Right cardiac atrium (tissue), 5 donors: ENCODE results near the gene GALE. TPM values are rescaled to one million over a fixed set of nuclear protein-coding genes. Genes with fewer than 3 reads are reported as not detected.
"Not testable (repeated sequence)": the region's sequence is repeated elsewhere in the genome, so short reads cannot be mapped to it uniquely, and the experiment has no call there.

Experiments
- ATAC-seq, 2 donors: fragments of 200-7000 bp; cut with Tn5 transposase; one replicate each; pipeline versions ENCODE4 v1.8.0 to v1.9.1; 2020; ENCODE audit warnings: moderate library complexity in 2 of 2, mild to moderate bottlenecking in 1 of 2
- DNase-seq, 3 donors: peaks; one replicate each; pipeline ENCODE4 v3.0.0-alpha.2; 2020
- H3K27ac ChIP-seq: one replicate; pipeline ENCODE4 v1.5.1; 2013; ENCODE audit warnings: mild to moderate bottlenecking, low read length, control low read depth, moderate library complexity
- H3K27me3 ChIP-seq: one replicate; pipeline ENCODE4 v1.6.1; 2013; ENCODE audit not compliant: control insufficient read depth, insufficient read depth
- H3K4me1 ChIP-seq: one replicate; pipeline ENCODE4 v1.6.1; 2013; ENCODE audit warnings: low read length; ENCODE audit not compliant: control insufficient read depth, insufficient read depth
- H3K4me3 ChIP-seq: one replicate; pipeline ENCODE4 v1.5.1; 2013; ENCODE audit warnings: low read length, control low read depth
- H3K9me3 ChIP-seq: one replicate; pipeline ENCODE4 v1.6.1; 2013; ENCODE audit warnings: low read length; ENCODE audit not compliant: control insufficient read depth
- WGBS: extraction: QIAGEN DNeasy Blood & Tissue Kit; methylation state at CpG from one replicate; pipeline ENCODE4 v1.1.7; 2013; 5-methylcytosine and 5-hydroxymethylcytosine counted together
- intact Hi-C, 4 donors: fragments of 100-400 bp; cut with DNase I; formaldehyde crosslinking; loops; one replicate each; pipeline versions ENCODE4 v1.11.0 to v1.14.0; 2022 to 2023
- polyA plus RNA-seq: library from polyadenylated mRNA; stranded (reverse); fragments of 200-250 nt; gene quantifications from one replicate; pipeline ENCODE4 v1.2.3, GENCODE V29; 2013
- total RNA-seq, 4 donors: library from RNA; stranded (reverse); fragmentation: NEBNext Ultra II Directional; extraction: Animal tissue kit (Norgen Biotek cat#: 25700); gene quantifications; one replicate each; pipeline ENCODE4 v1.2.1, GENCODE V29; 2021
- donor health status: healthy with polysubstance abuse.
- donor health status: DM: no; HTN: yes; CAD: no.
- donor health status: DM: no; HTN: no; CAD: no.
- donor health status: DM: no; HTN: yes; CAD: no; lungs with severe emphysema.
- donor health status: DM: yes; HTN: yes; CAD: no.

Gene GALE
- total and polyA plus RNA-seq, 5 donors: 6.1 to 11.2 (median 7.0) TPM

GRCh38 chr1:23809751-23810171 is 9.2 kb upstream of the GALE start:
- Histone ChIP-seq H3K27me3 (no peaks in the 10 kb centered on the region), H3K4me1 (no peaks in the 10 kb centered on the region), H3K9me3 (no peaks in the 10 kb centered on the region), H3K27ac (no peak overlapping the region), H3K4me3 (no peak overlapping the region)
- peak; percentile 77 for ATAC-seq
- DNase-seq: peak; percentile 62 to 88 (median 83)
- WGBS: 31% methylated on average over 6 of the region's 6 CpGs
- intact Hi-C loops: loop anchor here in 1 of 4 donors (10.0 kb wide), 1 partner anchor 55 kb away; the partner anchor contains the start of gene FUCA1

GRCh38 chr1:23807453-23807852 is 6.9 kb upstream of the GALE start:
- H3K27me3 ChIP-seq: no peaks in the 10 kb centered on the region
- ATAC-seq (no peak), DNase-seq (no peak)
- intact Hi-C loops: loop anchor here in 1 of 4 donors (10.0 kb wide), 1 partner anchor 57 kb away; the partner anchor contains the start of gene FUCA1
- no peak overlapping the region for H3K4me3 ChIP-seq
- WGBS: 57% methylated on average over 3 of the region's 3 CpGs
- no peaks in the 10 kb centered on the region for H3K4me1 ChIP-seq
- H3K9me3 ChIP-seq: no peaks in the 10 kb centered on the region
- H3K27ac ChIP-seq: no peak overlapping the region

GRCh38 chr1:23806280-23806679 is 5.7 kb upstream of the GALE start:
- no peak overlapping the region for H3K4me3 ChIP-seq
- ATAC-seq: no peak
- intact Hi-C loops: loop anchor here in 1 of 4 donors (10.0 kb wide), 1 partner anchor 59 kb away; the partner anchor contains the start of gene FUCA1
- no peaks in the 10 kb centered on the region for H3K27me3 ChIP-seq
- DNase-seq: no peak
- H3K9me3 ChIP-seq: no peaks in the 10 kb centered on the region
- WGBS: 78% methylated on average over 6 of the region's 6 CpGs
- H3K27ac ChIP-seq: no peak overlapping the region
- no peaks in the 10 kb centered on the region for H3K4me1 ChIP-seq

GRCh38 chr1:23805025-23805424 is 4.5 kb upstream of the GALE start:
- ATAC-seq (no peak), DNase-seq (no peak)
- no peaks in the 10 kb centered on the region for H3K4me1 ChIP-seq
- no peaks in the 10 kb centered on the region for H3K27me3 ChIP-seq
- intact Hi-C loops: loop anchor here in 1 of 4 donors (10.0 kb wide), 1 partner anchor 60 kb away; the partner anchor contains the start of gene FUCA1
- WGBS: 98% methylated on average over 2 of the region's 2 CpGs
- H3K27ac ChIP-seq: no peak overlapping the region
- H3K9me3 ChIP-seq: no peaks in the 10 kb centered on the region
- H3K4me3 ChIP-seq: no peak overlapping the region

- 72% methylated on average over 7 of the region's 7 CpGs for whole genome bisulfite sequencing
- H3K27me3 ChIP-seq: no peaks in the 10 kb centered on the region
- H3K9me3 ChIP-seq: no peaks in the 10 kb centered on the region
- H3K4me3 ChIP-seq: no peak overlapping the region
- DNase-seq (no peak), ATAC-seq (no peak)
- intact Hi-C loops: loop anchor here in 1 of 4 donors (10.0 kb wide), 1 partner anchor 60 kb away; the partner anchor contains the start of gene FUCA1
- no peak overlapping the region for H3K27ac ChIP-seq
- H3K4me1 ChIP-seq: peaks cover 3% of the 10 kb centered on the region
Measured at GRCh38 chr1:23804183-23804835, 3.8 kb upstream of the GALE start.

GRCh38 chr1:23803674-23804073 is 3.1 kb upstream of the GALE start:
- no peak overlapping the region for H3K4me3 ChIP-seq
- DNase-seq (no peak), ATAC-seq (no peak)
- peaks cover 3% of the 10 kb centered on the region for H3K4me1 ChIP-seq
- H3K9me3 ChIP-seq: no peaks in the 10 kb centered on the region
- no peak overlapping the region for H3K27ac ChIP-seq
- no peaks in the 10 kb centered on the region for H3K27me3 ChIP-seq
- intact Hi-C loops: loop anchor here in 1 of 4 donors (10.0 kb wide), 1 partner anchor 61 kb away; the partner anchor contains the start of gene FUCA1
- 92% methylated on average over 5 of the region's 5 CpGs for WGBS

GRCh38 chr1:23802809-23803342 is 2.3 kb upstream of the GALE start:
- H3K9me3 ChIP-seq, ATAC-seq, H3K4me3 ChIP-seq, DNase-seq, H3K27ac ChIP-seq, H3K4me1 ChIP-seq, H3K27me3 ChIP-seq: not testable (repeated sequence)
- WGBS: 92% methylated on average over 7 of the region's 7 CpGs
- intact Hi-C loops: loop anchor here in 1 of 4 donors (10.0 kb wide), 1 partner anchor 62 kb away; the partner anchor contains the start of gene FUCA1

- no peak overlapping the region for H3K4me3 ChIP-seq
- ATAC-seq (no peak), DNase-seq (no peak)
- peaks cover 3% of the 10 kb centered on the region for H3K4me1 ChIP-seq
- 67% methylated on average over 10 of the region's 10 CpGs for WGBS
- H3K27me3 ChIP-seq: no peaks in the 10 kb centered on the region
- H3K9me3 ChIP-seq: no peaks in the 10 kb centered on the region
- H3K27ac ChIP-seq: no peak overlapping the region
- intact Hi-C loops: loop anchor here in 1 of 4 donors (10.0 kb wide), 1 partner anchor 63 kb away; the partner anchor contains the start of gene FUCA1
Measured at GRCh38 chr1:23801876-23802275, 1.3 kb upstream of the GALE start.

- 23% methylated on average over 19 of the region's 19 CpGs for WGBS
- no peak overlapping the region for H3K27ac ChIP-seq
- intact Hi-C loops: loop anchor here in 1 of 4 donors (10.0 kb wide), 1 partner anchor 63 kb away; the partner anchor contains the start of gene FUCA1
- H3K4me3 ChIP-seq: peak overlapping the region; percentile 81
- H3K9me3 ChIP-seq: no peaks in the 10 kb centered on the region
- peaks cover 3% of the 10 kb centered on the region for H3K4me1 ChIP-seq
- ATAC-seq (no peak), DNase-seq (peak in 1 of 3 donors; percentile 30)
- no peaks in the 10 kb centered on the region for H3K27me3 ChIP-seq
Measured at GRCh38 chr1:23801338-23801748, 789 bp upstream of the GALE start.

- Histone ChIP-seq H3K4me3 (peak overlapping the region; percentile 81), H3K9me3 (no peaks in the 10 kb centered on the region), H3K27ac (peak overlapping the region; percentile 43), H3K4me1 (peaks cover 3% of the 10 kb centered on the region), H3K27me3 (no peaks in the 10 kb centered on the region)
- ATAC-seq: peak; percentile 20 to 63
- 4% methylated on average over 48 of the region's 48 CpGs for WGBS
- peak; percentile 68 to 83 (median 76) for DNase-seq
- intact Hi-C loops: loop anchor here in 1 of 4 donors (10.0 kb wide), 1 partner anchor 65 kb away; the partner anchor contains the start of gene FUCA1
Measured at GRCh38 chr1:23799570-23800399, 769 bp downstream of the GALE start.
